Astrocyte (in vitro differentiated cells and primary cell): ENCODE measurements around the gene SCAMP3.

Experiments
- CTCF ChIP-seq: IDR thresholded peaks from 2 replicates; pipeline ENCODE4 v1.5.1; 2011; ENCODE audit warnings: low read depth, mild to moderate bottlenecking, inconsistent platforms, low read length, moderate library complexity; ENCODE audit not compliant: insufficient read depth
- EZH2 ChIP-seq: IDR thresholded peaks from 2 replicates; pipeline ENCODE4 v1.6.1; 2012; ENCODE audit warnings: mild to moderate bottlenecking, low read length, inconsistent platforms; ENCODE audit not compliant: insufficient read depth

GRCh38 chr1:155228096-155228427 lies 34.1 kb downstream of the SCAMP3 start:
- TF ChIP-seq EZH2 (no peak), CTCF (no peak)
